ENCODE results near the gene IPO13. TPM values are rescaled to one million over a fixed set of nuclear protein-coding genes. Genes with fewer than 3 reads are reported as not detected.

The IPO13 gene
- polyA plus RNA-seq, 1 of the 3 experiments (the other 2 are of a cell fraction) = 15.5 TPM

GRCh38 chr1:43962324-43962723 is 15.6 kb downstream of the IPO13 start (continued):
- no peak for TF ChIP-seq REST (IDR thresholded peaks at IDR 0.05; ENCODE audit: low read depth, low read length)
- TF ChIP-seq USF1 (IDR thresholded peaks at IDR 0.05; ENCODE audit: borderline replicate concordance, low read depth) = no peak
- TF ChIP-seq MAX (IDR thresholded peaks at IDR 0.05; ENCODE audit: low read depth) = no peak
- TF ChIP-seq POLR2AphosphoS5 (IDR thresholded peaks at IDR 0.05; ENCODE audit: low read depth, low read length) = no peak
- no peak for TF ChIP-seq RFX5 (IDR thresholded peaks at IDR 0.05; ENCODE audit: low read length)

- H3F3A ChIP-seq (replicated peaks; ENCODE audit: insufficient read depth) = no peaks in the 10 kb centered on the region
- H3K9me2 ChIP-seq = no peaks in the 10 kb centered on the region
- H4K20me1 ChIP-seq (ENCODE audit: insufficient read depth) = no peaks in the 10 kb centered on the region
- H3K4me1 ChIP-seq (ENCODE audit: control insufficient read depth in 1 of 2, insufficient read depth in 2 of 2, low read depth in 1 of 2, low read length in 1 of 2) = no peaks in the 10 kb centered on the region
- TF ChIP-seq YY1 (IDR thresholded peaks at IDR 0.05; ENCODE audit: low read depth) = no peak
- no peak for TF ChIP-seq NRF1 (IDR thresholded peaks at IDR 0.05; ENCODE audit: low read depth, low read length)
- ChIA-PET POLR2A (no interaction called here), CTCF (interaction anchor here (1.1 kb wide), 1 partner anchor 25 kb away, joined by 3 read pairs; no protein-coding TSS in a partner anchor)
- no peak overlapping the region for H3K4me3 ChIP-seq (ENCODE audit: low read depth in 2 of 2, low read length in 1 of 2)
- whole genome bisulfite sequencing (ENCODE audit: low lambda C conversion rate) = 96% methylated on average over 3 of the region's 3 CpGs
- H3K27me3 ChIP-seq (ENCODE audit: insufficient read depth) = no peaks in the 10 kb centered on the region
- no peaks in the 10 kb centered on the region for H3K79me2 ChIP-seq (ENCODE audit: insufficient read depth)
- no peak for DNase-seq
- H3K27ac ChIP-seq (ENCODE audit: low read depth in 2 of 2, low read length in 1 of 2) = no peak overlapping the region
- no peak overlapping the region for H3K9ac ChIP-seq
- no peaks in the 10 kb centered on the region for H3K9me3 ChIP-seq
- H3K36me3 ChIP-seq (replicated peaks in 1 of 2; ENCODE audit: control insufficient read depth in 1 of 2, insufficient read depth in 2 of 2, low read length in 1 of 2) = peaks cover 3 to 60% of the 10 kb centered on the region in 2 experiments
- no peak overlapping the region for H3K4me2 ChIP-seq
- H2AFZ ChIP-seq (ENCODE audit: low read depth) = no peak overlapping the region
Observed at GRCh38 chr1:43963006-43963405, 16.3 kb downstream of the IPO13 start.

- 83% methylated on average over 5 of the region's 5 CpGs for WGBS (ENCODE audit: low lambda C conversion rate)
- Histone ChIP-seq H3K27ac (ENCODE audit: low read depth in 2 of 2, low read length in 1 of 2) (no peak overlapping the region), H3K9me3 (no peaks in the 10 kb centered on the region), H3K4me1 (ENCODE audit: control insufficient read depth in 1 of 2, insufficient read depth in 2 of 2, low read depth in 1 of 2, low read length in 1 of 2) (no peaks in the 10 kb centered on the region), H2AFZ (ENCODE audit: low read depth) (no peak overlapping the region), H3K4me2 (no peak overlapping the region), H3K4me3 (ENCODE audit: low read depth in 2 of 2, low read length in 1 of 2) (no peak overlapping the region), H3F3A (replicated peaks; ENCODE audit: insufficient read depth) (peaks cover 5% of the 10 kb centered on the region), H3K36me3 (replicated peaks in 1 of 2; ENCODE audit: control insufficient read depth in 1 of 2, insufficient read depth in 2 of 2, low read length in 1 of 2) (peaks cover 3 to 51% of the 10 kb centered on the region in 2 experiments), H3K79me2 (ENCODE audit: insufficient read depth) (no peaks in the 10 kb centered on the region), H3K27me3 (ENCODE audit: insufficient read depth) (no peaks in the 10 kb centered on the region), H3K9me2 (no peaks in the 10 kb centered on the region), H4K20me1 (ENCODE audit: insufficient read depth) (no peaks in the 10 kb centered on the region), H3K9ac (no peak overlapping the region)
- ChIA-PET CTCF (interaction anchor here (1.1 to 1.2 kb wide), 2 partner anchors 26 to 29 kb away, joined by 3 read pairs; no protein-coding TSS in a partner anchor), POLR2A (no interaction called here)
- DNase-seq = no peak
- TF ChIP-seq PBX3 (IDR thresholded peaks at IDR 0.05) = no peak
- TF ChIP-seq ZBTB33 (IDR thresholded peaks at IDR 0.05; ENCODE audit: borderline replicate concordance, low read depth) = no peak
- no peak for TF ChIP-seq SMC3 (IDR thresholded peaks at IDR 0.05; ENCODE audit: low read depth, low read length)
- TF ChIP-seq EZH2phosphoT487 (IDR thresholded peaks at IDR 0.05; ENCODE audit: borderline replicate concordance, low read depth) = no peak
- no peak for TF ChIP-seq IRF3 (IDR thresholded peaks at IDR 0.05; ENCODE audit: low read depth, low read length)
- no peak for TF ChIP-seq RCOR1 (IDR thresholded peaks at IDR 0.05; ENCODE audit: low read length)
- TF ChIP-seq EP300 (IDR thresholded peaks at IDR 0.05; ENCODE audit: borderline replicate concordance in 1 of 2, low read depth in 1 of 2, low read length in 1 of 2) = no peak
- TF ChIP-seq USF2 (IDR thresholded peaks at IDR 0.05; ENCODE audit: borderline replicate concordance, low read depth, low read length) = no peak
Observed at GRCh38 chr1:43963890-43964289, 17.1 kb downstream of the IPO13 start.

Measured in SK-N-SH (cell line).